Activated CD4-positive, alpha-beta T cell treated with anti-CD3 and anti-CD28 coated beads, Interleukin-2, amount 10 ng/mL, durations not matched to agents 7 days and 5 days (primary cell): ENCODE data around the gene PFKFB1. TPM values are rescaled to one million over a fixed set of nuclear protein-coding genes. Genes with fewer than 3 reads are reported as not detected.

Source experiments
- total RNA-seq, 2 experiments: library from RNA; stranded (reverse); gene quantifications; one replicate each; pipeline ENCODE4 v1.2.3, GENCODE V29; 2021

PFKFB1 gene
- total RNA-seq, 2 experiments from 2014 or later = 0.23 to 0.64 TPM

Other genes with a start within 250 kb of the PFKFB1 start
- not detected for gene ITIH6, start 195.9 kb downstream of the PFKFB1 start, total RNA-seq
- 10 to 100 TPM; 46.3 to 54.2 TPM for gene MAGED2, start 186.4 kb downstream of the PFKFB1 start, total RNA-seq
- gene TRO, start 73.4 kb downstream of the PFKFB1 start, total RNA-seq = under 1 TPM; 0.54 to 0.74 TPM
- 10 to 100 TPM; 24.7 to 24.9 TPM for gene APEX2, start 6.2 kb upstream of the PFKFB1 start, total RNA-seq
- gene ALAS2, start 36.8 kb upstream of the PFKFB1 start, total RNA-seq = not detected
- gene PAGE2B, start 80.8 kb upstream of the PFKFB1 start, total RNA-seq = not detected
- gene PAGE2, start 94.8 kb upstream of the PFKFB1 start, total RNA-seq = not detected
- not detected for gene PAGE5, start 226.2 kb upstream of the PFKFB1 start, total RNA-seq